CD4-positive, alpha-beta memory T cell (primary cell): ENCODE measurements around the gene UBE2S. TPM values are rescaled to one million over a fixed set of nuclear protein-coding genes. Genes with fewer than 3 reads are reported as not detected.
A peak's percentile ranks its signal among the peaks of the same experiment; 100 is the strongest.

Source experiments
- CTCF ChIA-PET: fragments of 350-600 bp; sonication (Branson Sonifier 250); formaldehyde crosslinking; loops from one replicate; lab custom pipeline; 2021; ENCODE audit warnings: inconsistent platforms; ENCODE audit not compliant: partially characterized antibody; lab: Charles Lee
- POLR2A ChIA-PET: fragments of 350-600 bp; sonication (Branson Sonifier 250); formaldehyde crosslinking; loops from one replicate; lab custom pipeline; 2021; ENCODE audit not compliant: partially characterized antibody; lab: Charles Lee
- DNase-seq, 5 donors: peaks; one replicate each; pipeline versions ENCODE4 v3.0.0 to v3.0.0-alpha.2; 2020 to 2022; ENCODE audit warnings: mixed read lengths in 1 of 5
- H3K27ac ChIP-seq: one replicate; pipeline ENCODE4 v1.7.0; 2013; ENCODE audit warnings: low read depth, low read length
- H3K27me3 ChIP-seq: 2 replicates; pipeline ENCODE4 v1.7.0; 2013; ENCODE audit warnings: mild to moderate bottlenecking, low read length, moderate library complexity; ENCODE audit not compliant: insufficient read depth
- H3K36me3 ChIP-seq: 2 replicates; pipeline ENCODE4 v1.7.0; 2013; ENCODE audit warnings: mild to moderate bottlenecking, low read length, moderate library complexity; ENCODE audit not compliant: insufficient read depth
- H3K4me1 ChIP-seq: 2 replicates; pipeline ENCODE4 v1.7.0; 2013; ENCODE audit warnings: mild to moderate bottlenecking, low read length, moderate library complexity; ENCODE audit not compliant: insufficient read depth
- H3K4me3 ChIP-seq, 2 donors: one replicate each; pipeline ENCODE4 v1.7.0; 2013; ENCODE audit warnings: low read length in 2 of 2, mild to moderate bottlenecking in 1 of 2
- H3K9me3 ChIP-seq, 2 donors: one replicate each; pipeline ENCODE4 v1.7.0; 2013; ENCODE audit warnings: low read length in 2 of 2, control low read depth in 1 of 2; ENCODE audit not compliant: control insufficient read depth in 1 of 2
- H3K27ac Mint-ChIP-seq, 7 donors: one replicate each; pipeline ENCODE4 v1.8.0; 2020 to 2021; ENCODE audit warnings: mixed read lengths in 7 of 7, mild to moderate bottlenecking in 6 of 7, inconsistent platforms in 3 of 7, moderate library complexity in 3 of 7
- H3K27me3 Mint-ChIP-seq, 2 donors: one replicate each; pipeline ENCODE4 v1.8.0; 2020 to 2021; ENCODE audit warnings: mixed read lengths in 2 of 2
- H3K36me3 Mint-ChIP-seq, 2 donors: one replicate each; pipeline ENCODE4 v1.8.0; 2020 to 2021; ENCODE audit warnings: mixed read lengths in 2 of 2, inconsistent platforms in 1 of 2, mild to moderate bottlenecking in 1 of 2
- H3K4me1 Mint-ChIP-seq, 4 donors: one replicate each; pipeline ENCODE4 v1.8.0; 2020 to 2021; ENCODE audit warnings: mixed read lengths in 4 of 4, mild to moderate bottlenecking in 1 of 4
- H3K4me3 Mint-ChIP-seq, 8 donors: one replicate each; pipeline ENCODE4 v1.8.0; 2020 to 2021; ENCODE audit warnings: mixed read lengths in 8 of 8, mild to moderate bottlenecking in 7 of 8, moderate library complexity in 6 of 8, inconsistent platforms in 3 of 8
- H3K9me3 Mint-ChIP-seq, 8 donors: one replicate each; pipeline ENCODE4 v1.8.0; 2020 to 2021; ENCODE audit warnings: mixed read lengths in 8 of 8, mild to moderate bottlenecking in 5 of 8, inconsistent platforms in 3 of 8, moderate library complexity in 1 of 8
- intact Hi-C: fragments of 100-400 bp; cut with micrococcal nuclease; formaldehyde crosslinking; loops from one replicate; pipeline ENCODE4 v1.15.1; 2023
- polyA plus RNA-seq, 2 donors: library from polyadenylated mRNA; unstranded; fragments of 300-500 nt; fragmentation: Illumina TruSeq; gene quantifications; one replicate each; pipeline ENCODE4 v1.2.3, GENCODE V29; 2021
- total RNA-seq, 2 experiments: library from RNA; stranded (reverse); gene quantifications; one replicate each; pipeline ENCODE4 v1.2.3, GENCODE V29; 2021

Gene UBE2S
- total and polyA plus RNA-seq, 4 experiments from 2014 or later: 18.0 to 25.4 (median 22.9) TPM

GRCh38 chr19:55370305-55370988 lies 37.1 kb downstream of the UBE2S start, which contains the start of gene IL11:
Gene IL11, minus strand, starts transcription at chr19:55370463. Its CDS starts 153 bp downstream, at chr19:55370310.
- Histone ChIP-seq H3K4me1 (peaks cover 7% of the 10 kb centered on the region), H3K27me3 (peaks cover 23% of the 10 kb centered on the region), H3K4me3 (no peak within 1 kb of the TSS), H3K9me3 (no peaks in the 10 kb centered on the region), H3K27ac (no peak within 1 kb of the TSS), H3K36me3 (no peaks in the 10 kb centered on the region)
- Mint-ChIP-seq H3K4me1 (peaks cover 6 to 13% (median 9%) of the 10 kb centered on the region in 4 donors), H3K4me3 (peak within 1 kb of the TSS; percentile 60 to 85 (median 75)), H3K27me3 (peaks cover 29 to 37% of the 10 kb centered on the region in 2 donors), H3K9me3 (peaks cover 0 to 4% (median 0%) of the 10 kb centered on the region in 8 donors), H3K36me3 (no peaks in the 10 kb centered on the region), H3K27ac (peak within 1 kb of the TSS in 2 of 7 donors; percentile 9 to 57)
- no peak for DNase-seq
- intact Hi-C loops: no loop called here
- ChIA-PET POLR2A (interaction anchor here (1.8 kb wide), 1 partner anchor 13 kb away, joined by 5 read pairs; the partner anchor contains the start of gene TMEM238), CTCF (no interaction called here)

- POLR2A ChIA-PET: interaction anchor here (1.8 kb wide), 1 partner anchor 14 kb away, joined by 5 read pairs; the partner anchor contains the start of gene TMEM238
- Mint-ChIP-seq H3K4me3 (peak overlapping the region; percentile 60 to 85 (median 75)), H3K36me3 (no peaks in the 10 kb centered on the region), H3K4me1 (peaks cover 6 to 13% (median 9%) of the 10 kb centered on the region in 4 donors), H3K9me3 (peaks cover 0 to 4% (median 0%) of the 10 kb centered on the region in 8 donors), H3K27me3 (peaks cover 29 to 37% of the 10 kb centered on the region in 2 donors), H3K27ac (peak overlapping the region in 1 of 7 donors; percentile 57)
- no peak overlapping the region for H3K4me3 ChIP-seq
- no peaks in the 10 kb centered on the region for H3K36me3 ChIP-seq
- intact Hi-C loops: no loop called here
- no peak overlapping the region for H3K27ac ChIP-seq
- H3K9me3 ChIP-seq: no peaks in the 10 kb centered on the region
- CTCF ChIA-PET: no interaction called here
- DNase-seq: peak in 2 of 5 donors; percentile 26 to 32
- peaks cover 7% of the 10 kb centered on the region for H3K4me1 ChIP-seq
- peaks cover 23% of the 10 kb centered on the region for H3K27me3 ChIP-seq
Measured at GRCh38 chr19:55369653-55370304, 37.8 kb downstream of the UBE2S start.

GRCh38 chr19:55368701-55369563 lies 38.7 kb downstream of the UBE2S start:
- peaks cover 23% of the 10 kb centered on the region for H3K27me3 ChIP-seq
- H3K36me3 ChIP-seq: no peaks in the 10 kb centered on the region
- H3K27ac Mint-ChIP-seq: no peak overlapping the region
- POLR2A ChIA-PET: interaction anchor here (1.1 to 1.8 kb wide), 2 partner anchors 15 kb away, joined by 4 to 5 read pairs; partner anchors contain the start of gene TMEM238
- H3K4me1 Mint-ChIP-seq: peaks cover 6 to 13% (median 9%) of the 10 kb centered on the region in 4 donors
- peaks cover 0 to 4% (median 0%) of the 10 kb centered on the region in 8 donors for H3K9me3 Mint-ChIP-seq
- peaks cover 28 to 37% of the 10 kb centered on the region in 2 donors for H3K27me3 Mint-ChIP-seq
- DNase-seq: no peak
- peaks cover 7% of the 10 kb centered on the region for H3K4me1 ChIP-seq
- no peak overlapping the region for H3K27ac ChIP-seq
- H3K4me3 ChIP-seq: no peak overlapping the region
- H3K9me3 ChIP-seq: no peaks in the 10 kb centered on the region
- intact Hi-C loops: no loop called here
- H3K36me3 Mint-ChIP-seq: no peaks in the 10 kb centered on the region
- H3K4me3 Mint-ChIP-seq: peak overlapping the region in 1 of 8 donors; percentile 31
- CTCF ChIA-PET: no interaction called here

GRCh38 chr19:55368106-55368505 lies 39.5 kb downstream of the UBE2S start:
- CTCF ChIA-PET: no interaction called here
- Mint-ChIP-seq H3K27ac (no peak overlapping the region), H3K9me3 (peaks cover 0 to 4% (median 0%) of the 10 kb centered on the region in 8 donors), H3K4me1 (peaks cover 4 to 8% (median 6%) of the 10 kb centered on the region in 4 donors), H3K36me3 (no peaks in the 10 kb centered on the region), H3K27me3 (peaks cover 25 to 32% of the 10 kb centered on the region in 2 donors), H3K4me3 (peak overlapping the region in 1 of 8 donors; percentile 26)
- H3K36me3 ChIP-seq: no peaks in the 10 kb centered on the region
- no peak overlapping the region for H3K27ac ChIP-seq
- DNase-seq: no peak
- POLR2A ChIA-PET: interaction anchor here (1.1 kb wide), 1 partner anchor 16 kb away, joined by 4 read pairs; the partner anchor contains the start of gene TMEM238
- no peaks in the 10 kb centered on the region for H3K9me3 ChIP-seq
- peaks cover 7% of the 10 kb centered on the region for H3K4me1 ChIP-seq
- intact Hi-C loops: no loop called here
- H3K27me3 ChIP-seq: peaks cover 23% of the 10 kb centered on the region
- H3K4me3 ChIP-seq: no peak overlapping the region

- ChIA-PET CTCF (no interaction called here), POLR2A (interaction anchor here (0.9 kb wide), 1 partner anchor 49 kb away, joined by 3 read pairs; no protein-coding TSS in a partner anchor)
- Mint-ChIP-seq H3K4me3 (peak overlapping the region in 2 of 8 donors; percentile 12 to 21), H3K27ac (no peak overlapping the region), H3K36me3 (no peaks in the 10 kb centered on the region), H3K9me3 (peaks cover 0 to 4% (median 0%) of the 10 kb centered on the region in 8 donors), H3K4me1 (peaks cover 4 to 5% (median 5%) of the 10 kb centered on the region in 4 donors), H3K27me3 (peaks cover 19 to 27% of the 10 kb centered on the region in 2 donors)
- DNase-seq: no peak
- intact Hi-C loops: no loop called here
- Histone ChIP-seq H3K36me3 (no peaks in the 10 kb centered on the region), H3K27ac (no peak overlapping the region), H3K9me3 (no peaks in the 10 kb centered on the region), H3K27me3 (peaks cover 19% of the 10 kb centered on the region), H3K4me3 (no peak overlapping the region), H3K4me1 (peaks cover 7% of the 10 kb centered on the region)
Measured at GRCh38 chr19:55366790-55367189, 40.8 kb downstream of the UBE2S start.

GRCh38 chr19:55365964-55366363 lies 41.6 kb downstream of the UBE2S start:
- CTCF ChIA-PET: no interaction called here
- H3K4me1 Mint-ChIP-seq: peaks cover 4 to 5% (median 5%) of the 10 kb centered on the region in 4 donors
- POLR2A ChIA-PET: no interaction called here
- no peaks in the 10 kb centered on the region for H3K36me3 Mint-ChIP-seq
- H3K36me3 ChIP-seq: no peaks in the 10 kb centered on the region
- peaks cover 13 to 20% of the 10 kb centered on the region in 2 donors for H3K27me3 Mint-ChIP-seq
- H3K27ac Mint-ChIP-seq: no peak overlapping the region
- no peak for DNase-seq
- no peaks in the 10 kb centered on the region for H3K9me3 ChIP-seq
- peaks cover 16% of the 10 kb centered on the region for H3K27me3 ChIP-seq
- no peak overlapping the region for H3K4me3 ChIP-seq
- H3K9me3 Mint-ChIP-seq: peaks cover 0 to 4% (median 0%) of the 10 kb centered on the region in 8 donors
- intact Hi-C loops: no loop called here
- no peak overlapping the region for H3K4me3 Mint-ChIP-seq
- H3K4me1 ChIP-seq: peaks cover 7% of the 10 kb centered on the region
- no peak overlapping the region for H3K27ac ChIP-seq
